ENCODE measurements around the gene RRAS2. TPM values are rescaled to one million over a fixed set of nuclear protein-coding genes. Genes with fewer than 3 reads are reported as not detected.
"Not testable (repeated sequence)": the region's sequence is repeated elsewhere in the genome, so short reads cannot be mapped to it uniquely, and the experiment has no call there.

The RRAS2 gene
- total RNA-seq, 1 experiment from 2014 or later = 193 TPM

DNA sequence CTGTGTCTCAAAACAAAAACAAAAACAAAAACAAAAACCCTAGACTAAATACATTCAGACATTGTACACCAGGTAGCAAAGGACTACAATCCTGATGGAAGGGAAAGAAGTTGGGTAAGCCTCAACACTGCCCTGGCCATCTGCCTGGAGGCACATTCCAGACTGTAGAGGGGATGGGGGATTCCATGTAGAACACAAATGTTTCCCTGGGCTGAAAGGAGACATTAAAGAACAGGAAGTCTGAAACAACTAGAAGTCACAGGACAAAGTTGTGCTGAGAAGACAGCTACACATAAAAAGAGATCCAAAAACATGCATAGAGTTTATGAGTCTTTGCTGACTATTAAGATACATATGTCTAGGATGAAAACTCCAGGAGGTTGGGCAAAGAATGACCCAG is 83.9 kb downstream of the RRAS2 start:
- in situ Hi-C loops (cut with HindIII; ENCODE audit: low pct_unique_long_range_greater_than_20kb, low sequenced_read_pairs) = no loop called here
- no peak for DNase-seq (ENCODE audit: low read depth)

DNA sequence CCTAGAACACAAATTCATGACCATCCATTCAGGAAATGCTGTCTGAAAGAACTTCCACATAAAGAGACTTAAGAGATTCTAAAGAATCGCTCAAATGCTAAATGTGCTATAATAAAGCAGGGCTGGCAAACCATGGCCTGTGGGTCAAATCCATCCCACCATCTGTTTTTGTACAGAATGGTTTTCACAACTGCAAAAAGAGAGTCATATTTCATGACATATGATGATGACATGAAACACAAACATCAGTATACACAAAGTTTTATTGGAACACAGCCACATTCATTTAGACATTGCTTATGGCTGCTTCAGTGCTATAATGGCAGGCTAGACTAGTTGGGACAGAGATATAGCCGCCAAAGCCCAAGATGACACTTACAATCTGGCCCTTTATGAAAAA is 85.1 kb downstream of the RRAS2 start:
- no peak for DNase-seq (ENCODE audit: low read depth)
- in situ Hi-C loops (cut with HindIII; ENCODE audit: low pct_unique_long_range_greater_than_20kb, low sequenced_read_pairs) = no loop called here

DNA sequence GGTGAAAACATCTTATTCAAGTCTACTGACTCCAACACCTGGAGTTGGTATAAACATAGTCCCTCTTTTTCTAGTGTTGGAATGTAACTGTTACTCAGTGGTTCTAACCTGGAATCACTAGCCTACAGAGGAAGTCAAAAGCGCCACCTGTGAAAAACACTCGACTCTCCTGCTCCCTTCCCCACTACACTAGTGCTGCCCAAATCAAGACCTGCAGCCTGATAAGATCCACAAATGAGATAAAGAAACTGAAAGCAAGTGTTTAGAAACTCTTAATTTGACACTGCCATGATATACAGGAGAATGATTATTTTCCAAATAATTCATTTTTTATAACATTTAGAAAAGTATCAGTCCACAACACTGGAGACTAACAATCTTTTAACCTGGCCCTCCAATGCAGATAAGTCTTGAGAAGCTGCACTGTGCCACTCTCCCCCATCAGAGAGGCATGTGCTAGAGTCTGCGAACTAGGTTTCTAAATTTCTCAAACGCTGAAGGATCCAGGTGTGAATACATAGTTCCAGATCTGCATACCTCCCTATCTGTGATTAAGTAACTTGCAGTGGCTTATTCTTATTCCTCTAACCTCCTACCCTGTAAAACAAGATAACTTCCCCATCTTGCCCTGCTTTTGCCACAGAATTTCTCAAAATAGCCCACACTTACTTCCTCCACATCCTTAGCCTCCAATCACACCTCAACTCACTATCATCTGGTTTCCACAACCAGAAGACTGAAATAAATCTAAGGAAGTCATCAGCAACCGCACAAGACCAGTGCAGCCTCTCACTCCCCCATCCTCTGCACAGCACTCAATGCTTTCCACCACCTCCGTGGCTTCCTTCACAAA is 88.1 kb downstream of the RRAS2 start:
- in situ Hi-C loops (cut with HindIII; ENCODE audit: low pct_unique_long_range_greater_than_20kb, low sequenced_read_pairs) = no loop called here

DNA sequence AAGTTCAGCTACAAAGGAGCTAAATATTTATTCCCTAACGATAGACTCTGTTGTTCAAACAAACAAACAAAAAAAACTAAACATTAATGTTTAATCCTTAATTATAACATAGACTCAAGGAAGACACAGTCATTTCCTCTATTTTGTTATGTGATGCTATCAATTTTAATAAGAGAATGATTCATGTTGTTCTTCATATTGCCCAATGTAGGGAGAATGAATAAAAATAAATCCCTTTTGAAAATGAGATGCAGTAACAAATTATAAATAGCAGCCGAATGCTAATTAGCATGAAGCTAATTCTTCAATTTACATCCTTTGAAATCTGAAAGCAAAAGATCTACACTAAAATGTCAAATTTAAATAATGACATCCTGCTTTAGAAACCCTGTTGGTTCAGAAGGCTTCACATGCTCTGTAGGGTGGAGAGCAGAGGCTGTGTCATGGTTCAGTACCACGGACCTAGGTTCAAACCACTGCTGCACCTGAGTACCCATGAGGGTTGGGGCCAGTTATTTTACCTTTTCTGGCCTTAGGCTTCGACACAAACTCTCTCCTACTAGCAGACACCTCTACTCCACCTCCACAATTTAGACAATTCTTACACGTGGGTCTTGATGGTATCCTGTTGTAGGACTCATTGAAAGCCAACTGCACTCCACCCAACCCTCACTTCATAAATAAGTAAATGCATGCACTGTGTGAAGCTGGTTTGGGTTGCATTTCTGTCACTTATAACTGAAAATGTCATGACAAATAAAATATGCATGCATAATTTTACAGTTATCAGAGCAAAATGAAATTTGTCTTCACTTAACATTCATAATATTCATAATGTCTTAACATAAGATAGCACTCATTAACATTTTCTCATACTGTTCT is 89.0 kb downstream of the RRAS2 start:
- in situ Hi-C loops (cut with HindIII; ENCODE audit: low pct_unique_long_range_greater_than_20kb, low sequenced_read_pairs) = no loop called here
- no peak for DNase-seq (ENCODE audit: low read depth)

More for the DNA sequence above, 88.1 kb downstream of the RRAS2 start:
- DNase-seq (ENCODE audit: low read depth) = no peak

DNA sequence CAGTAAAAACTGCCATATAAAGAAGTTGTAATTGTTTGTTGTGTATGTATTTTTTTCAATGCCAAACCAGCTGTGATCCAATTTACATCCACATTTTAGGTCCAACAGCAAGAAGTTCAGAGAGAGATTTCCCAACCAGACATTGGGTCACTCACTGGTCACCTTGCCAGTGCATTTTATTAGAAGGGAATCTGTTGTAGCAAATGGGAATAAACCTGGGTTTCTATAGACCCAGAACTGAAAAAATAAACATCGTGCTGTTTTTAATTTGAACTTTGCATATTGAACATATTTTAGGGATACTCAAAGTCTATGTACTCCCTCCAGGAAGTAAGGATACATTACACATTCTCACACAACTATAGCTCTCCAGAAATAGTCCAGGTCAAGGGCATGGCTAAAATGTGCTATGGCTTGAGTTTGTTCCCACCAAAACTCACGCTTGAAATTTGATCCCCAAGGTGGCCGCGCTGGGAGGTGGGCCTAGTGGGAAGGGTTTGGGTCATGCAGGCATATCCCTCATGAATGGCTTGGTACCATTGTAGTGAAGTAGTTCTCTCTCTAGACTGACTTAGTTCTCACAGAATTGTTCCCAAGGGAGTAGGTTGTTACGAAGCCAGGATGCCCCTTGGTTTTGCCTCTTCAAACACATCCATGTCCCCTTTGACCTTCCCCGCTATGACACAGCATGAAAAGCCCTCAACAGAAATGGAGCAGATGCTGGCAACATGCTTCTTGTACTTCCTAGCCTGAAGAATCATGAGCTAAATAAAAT is 90.9 kb downstream of the RRAS2 start:
- no peak for DNase-seq (ENCODE audit: low read depth)
- in situ Hi-C loops (cut with HindIII; ENCODE audit: low pct_unique_long_range_greater_than_20kb, low sequenced_read_pairs) = no loop called here

DNA sequence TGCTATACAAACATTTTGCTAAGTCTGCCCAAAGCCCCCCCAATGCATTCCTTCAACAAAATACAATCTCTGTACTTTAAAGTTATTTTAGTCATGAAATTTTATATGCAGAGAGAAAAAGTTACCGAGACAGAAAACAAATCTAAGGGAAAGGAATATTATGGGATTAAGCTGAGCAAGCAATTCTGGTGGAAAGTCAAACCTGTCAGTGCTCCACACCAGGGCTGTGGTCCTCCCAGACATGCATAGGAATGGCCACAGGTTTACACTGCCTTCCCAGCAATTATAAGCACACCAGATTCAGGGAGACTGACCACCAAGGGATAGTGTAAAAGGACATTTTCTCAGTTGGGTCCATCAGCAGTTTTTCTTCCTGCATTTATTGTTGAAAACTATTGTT is 92.4 kb downstream of the RRAS2 start:
- in situ Hi-C loops (cut with HindIII; ENCODE audit: low pct_unique_long_range_greater_than_20kb, low sequenced_read_pairs) = no loop called here
- no peak for DNase-seq (ENCODE audit: low read depth)

DNA sequence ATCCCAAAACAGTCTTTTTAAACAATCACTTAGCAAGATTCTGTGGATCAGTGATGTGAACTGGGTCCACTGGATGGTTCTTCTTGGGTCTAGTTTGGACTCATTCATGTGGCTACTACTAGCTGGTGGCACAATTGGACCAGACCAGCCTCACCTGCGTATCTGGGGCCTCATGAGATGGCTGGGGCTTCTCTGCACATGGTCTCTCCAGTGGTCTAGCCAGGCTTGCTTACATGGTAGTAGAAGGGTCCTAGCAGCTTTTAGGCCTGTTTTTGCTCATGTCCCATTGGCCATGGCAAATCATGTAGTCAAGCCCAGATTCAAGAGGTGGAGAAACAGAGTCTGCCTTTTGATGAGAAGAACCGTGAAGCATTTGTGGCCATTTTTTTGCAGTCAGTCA is 94.0 kb downstream of the RRAS2 start:
- no peak for DNase-seq (ENCODE audit: low read depth)
- in situ Hi-C loops (cut with HindIII; ENCODE audit: low pct_unique_long_range_greater_than_20kb, low sequenced_read_pairs) = no loop called here

DNA sequence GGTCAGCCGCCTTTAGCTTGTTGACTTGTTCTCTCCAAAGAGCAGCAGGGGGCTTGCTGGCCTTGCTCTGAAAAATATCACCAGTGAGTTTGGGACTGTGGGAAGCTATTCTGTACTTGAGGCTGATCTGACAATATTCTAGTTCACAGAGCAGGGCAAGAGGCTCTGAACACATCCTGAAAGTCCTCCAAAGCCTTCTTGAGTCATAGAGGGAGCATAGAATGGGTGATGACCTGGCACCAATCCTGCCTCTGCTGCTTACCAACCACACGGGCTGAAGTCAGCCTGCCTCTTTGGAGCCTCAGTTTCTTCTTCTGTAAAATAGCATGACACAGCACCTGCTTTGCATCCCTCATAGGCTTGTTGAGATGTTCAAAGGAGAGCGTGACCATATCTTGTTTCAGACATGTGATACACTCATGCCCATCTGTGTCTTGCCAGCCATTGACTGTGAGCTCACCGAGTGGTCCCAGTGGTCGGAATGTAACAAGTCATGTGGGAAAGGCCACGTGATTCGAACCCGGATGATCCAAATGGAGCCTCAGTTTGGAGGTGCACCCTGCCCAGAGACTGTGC is 96.6 kb downstream of the RRAS2 start:
- in situ Hi-C loops (cut with HindIII; ENCODE audit: low pct_unique_long_range_greater_than_20kb, low sequenced_read_pairs) = no loop called here
- no peak for DNase-seq (ENCODE audit: low read depth)

DNA sequence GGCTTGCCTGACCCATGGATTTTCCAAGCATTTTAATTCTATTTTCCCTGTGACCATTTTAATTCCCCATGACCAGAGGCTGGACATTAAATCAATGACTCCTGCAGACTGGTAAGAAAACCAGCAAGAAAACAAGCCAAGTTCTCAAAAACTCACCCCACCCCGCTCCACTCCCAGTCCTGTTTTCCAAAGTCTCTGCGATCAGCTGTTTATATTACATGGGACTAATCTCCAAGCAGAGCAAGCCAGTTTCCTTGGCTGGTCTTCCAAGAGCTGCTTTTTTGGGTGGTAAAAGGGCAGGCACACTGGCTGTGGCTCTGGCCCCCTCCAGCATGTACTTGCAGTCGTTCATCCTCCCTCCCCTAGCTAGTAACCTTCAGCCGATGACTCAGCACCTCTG is 97.9 kb downstream of the RRAS2 start:
- DNase-seq (ENCODE audit: low read depth) = no peak
- in situ Hi-C loops (cut with HindIII; ENCODE audit: low pct_unique_long_range_greater_than_20kb, low sequenced_read_pairs) = no loop called here

DNA sequence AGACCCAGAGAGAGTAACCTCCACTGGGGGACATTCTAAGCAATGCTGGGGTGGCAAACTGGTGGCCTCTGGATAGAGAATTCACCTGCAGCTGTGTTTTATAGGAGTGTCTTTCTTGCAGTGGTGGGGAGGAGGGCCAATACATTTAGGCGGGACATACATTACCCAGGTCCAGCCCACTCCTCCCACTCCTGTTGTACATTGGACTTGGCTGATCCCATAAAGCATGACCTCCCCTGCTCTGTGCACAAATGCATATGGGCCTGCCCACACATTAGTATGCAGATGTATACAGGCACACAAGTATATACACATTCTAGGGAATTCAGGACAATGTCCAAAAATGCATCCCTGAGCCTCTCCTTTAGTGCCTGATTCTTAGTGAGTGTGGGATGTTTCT is 99.1 kb downstream of the RRAS2 start:
- no peak for DNase-seq (ENCODE audit: low read depth)
- in situ Hi-C loops (cut with HindIII; ENCODE audit: low pct_unique_long_range_greater_than_20kb, low sequenced_read_pairs) = no loop called here

DNA sequence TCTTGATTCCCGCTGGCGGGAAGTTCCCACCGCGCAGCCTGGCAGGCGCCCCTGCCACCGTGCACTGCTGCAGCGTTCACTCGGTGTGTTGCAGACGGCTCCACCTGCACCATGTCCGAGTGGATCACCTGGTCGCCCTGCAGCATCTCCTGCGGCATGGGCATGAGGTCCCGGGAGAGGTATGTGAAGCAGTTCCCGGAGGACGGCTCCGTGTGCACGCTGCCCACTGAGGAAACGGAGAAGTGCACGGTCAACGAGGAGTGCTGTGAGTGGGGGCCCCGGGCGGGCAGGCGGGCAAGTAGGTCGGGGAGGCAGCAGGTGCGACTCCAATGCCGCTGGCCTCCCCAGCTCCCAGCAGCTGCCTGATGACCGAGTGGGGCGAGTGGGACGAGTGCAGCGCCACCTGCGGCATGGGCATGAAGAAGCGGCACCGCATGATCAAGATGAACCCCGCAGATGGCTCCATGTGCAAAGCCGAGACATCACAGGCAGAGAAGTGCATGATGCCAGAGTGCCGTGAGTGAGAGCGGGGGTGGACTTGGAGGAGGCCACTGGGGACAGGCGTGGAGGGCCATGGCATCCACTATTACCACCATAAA is 99.7 kb downstream of the RRAS2 start:
- no peak for DNase-seq (ENCODE audit: low read depth)
- in situ Hi-C loops (cut with HindIII; ENCODE audit: low pct_unique_long_range_greater_than_20kb, low sequenced_read_pairs) = no loop called here

DNA sequence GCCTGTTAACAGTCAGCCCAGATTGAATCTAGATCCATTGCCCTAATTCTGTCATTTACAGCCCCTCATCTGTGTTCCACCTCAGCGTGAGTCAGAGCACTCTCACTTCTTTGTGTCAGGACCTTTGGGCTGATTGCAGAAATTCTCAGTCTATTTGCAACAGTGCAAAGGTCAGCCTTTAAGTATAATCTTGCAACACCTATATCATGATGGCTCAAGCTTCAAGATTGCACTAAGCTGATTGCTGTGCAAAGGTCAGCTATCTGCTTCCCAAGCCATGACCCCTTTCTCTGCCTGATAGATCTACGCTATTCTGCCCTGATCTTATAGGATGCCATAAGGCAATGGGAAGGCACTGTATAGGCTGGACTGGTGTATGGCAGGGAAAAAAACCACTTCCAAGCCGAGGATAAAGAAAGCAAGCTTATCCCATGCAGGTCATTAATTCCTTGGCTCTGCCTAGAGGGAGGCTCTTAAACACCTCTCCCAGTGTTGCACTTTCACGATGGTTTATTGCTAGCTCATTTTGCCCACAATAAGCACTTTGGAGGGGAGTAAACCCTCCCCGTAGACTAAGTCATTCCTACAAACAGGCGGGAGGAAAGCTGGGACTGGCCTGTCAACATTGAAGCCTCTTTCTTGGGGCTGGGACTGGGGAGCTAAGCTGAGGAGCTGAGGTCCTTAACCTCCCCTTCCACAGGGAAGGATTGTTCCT is 100.6 kb downstream of the RRAS2 start:
- peak; percentile 40 for DNase-seq (ENCODE audit: low read depth)
- in situ Hi-C loops (cut with HindIII; ENCODE audit: low pct_unique_long_range_greater_than_20kb, low sequenced_read_pairs) = no loop called here

DNA sequence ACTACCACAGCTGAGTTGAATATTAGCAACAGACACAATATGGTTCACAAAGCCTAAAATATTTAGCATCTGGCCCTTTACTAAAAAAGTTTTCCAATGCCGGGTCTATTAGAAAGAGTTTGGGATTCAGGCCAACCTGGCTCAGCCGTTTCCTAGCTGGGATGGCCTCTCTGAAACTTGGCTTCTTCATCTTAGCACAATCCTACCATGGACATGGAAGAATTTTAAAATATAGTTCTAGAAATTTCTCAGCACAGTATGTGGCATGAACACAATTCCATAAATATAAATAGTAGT is 103.8 kb downstream of the RRAS2 start:
- no peak for DNase-seq (ENCODE audit: low read depth)
- in situ Hi-C loops (cut with HindIII; ENCODE audit: low pct_unique_long_range_greater_than_20kb, low sequenced_read_pairs) = no loop called here

DNA sequence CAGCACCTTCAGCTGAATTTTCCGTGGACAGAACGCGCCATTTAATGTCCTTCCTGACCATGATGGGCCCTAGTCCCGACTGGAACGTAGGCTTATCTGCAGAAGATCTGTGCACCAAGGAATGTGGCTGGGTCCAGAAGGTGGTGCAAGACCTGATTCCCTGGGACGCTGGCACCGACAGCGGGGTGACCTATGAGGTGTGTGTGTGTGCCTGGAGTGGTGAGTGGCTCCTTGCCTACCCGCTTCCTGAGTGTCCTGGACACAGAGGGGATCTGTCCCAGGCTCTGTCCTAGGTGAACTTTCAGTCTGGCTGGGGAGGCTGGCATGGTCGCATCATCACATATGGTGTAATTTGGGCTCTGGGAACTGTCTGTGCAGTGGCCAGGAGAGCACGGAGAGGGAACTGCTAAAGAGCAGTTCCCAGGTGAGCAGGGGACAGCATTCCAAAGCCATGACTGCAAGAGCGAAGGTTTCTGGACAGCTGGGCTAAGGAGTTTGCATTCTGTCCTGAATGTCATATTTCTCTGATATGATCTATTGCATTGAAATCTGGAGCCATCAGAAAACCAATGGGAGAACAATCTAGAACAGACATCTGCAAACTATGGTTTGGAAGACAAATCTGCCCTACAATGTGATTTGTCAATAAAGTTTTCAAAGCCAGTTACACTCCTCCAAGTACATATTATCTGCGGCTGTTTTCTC is 104.3 kb downstream of the RRAS2 start:
- DNase-seq (ENCODE audit: low read depth) = no peak
- in situ Hi-C loops (cut with HindIII; ENCODE audit: low pct_unique_long_range_greater_than_20kb, low sequenced_read_pairs) = no loop called here

DNA sequence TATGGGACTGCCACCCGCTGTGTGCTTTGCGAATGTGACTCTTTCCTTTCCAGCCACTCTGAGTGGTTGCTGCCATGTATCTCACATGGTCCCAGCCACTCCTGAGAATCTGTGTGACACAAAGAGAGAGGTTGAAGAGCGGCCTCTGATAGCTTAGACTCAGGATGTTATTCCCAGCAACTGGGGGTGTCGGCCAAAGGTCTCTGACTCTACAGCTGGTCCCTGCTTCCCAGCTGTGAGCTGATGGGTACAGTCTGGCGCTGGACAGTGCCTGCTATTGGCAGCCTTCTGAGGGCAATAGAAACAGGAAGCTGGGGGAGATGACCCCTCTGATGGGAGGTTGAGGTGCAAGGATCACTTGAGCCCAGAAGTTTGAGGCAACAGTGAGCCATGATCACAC is 105.1 kb downstream of the RRAS2 start:
- no peak for DNase-seq (ENCODE audit: low read depth)
- in situ Hi-C loops (cut with HindIII; ENCODE audit: low pct_unique_long_range_greater_than_20kb, low sequenced_read_pairs) = no loop called here

DNA sequence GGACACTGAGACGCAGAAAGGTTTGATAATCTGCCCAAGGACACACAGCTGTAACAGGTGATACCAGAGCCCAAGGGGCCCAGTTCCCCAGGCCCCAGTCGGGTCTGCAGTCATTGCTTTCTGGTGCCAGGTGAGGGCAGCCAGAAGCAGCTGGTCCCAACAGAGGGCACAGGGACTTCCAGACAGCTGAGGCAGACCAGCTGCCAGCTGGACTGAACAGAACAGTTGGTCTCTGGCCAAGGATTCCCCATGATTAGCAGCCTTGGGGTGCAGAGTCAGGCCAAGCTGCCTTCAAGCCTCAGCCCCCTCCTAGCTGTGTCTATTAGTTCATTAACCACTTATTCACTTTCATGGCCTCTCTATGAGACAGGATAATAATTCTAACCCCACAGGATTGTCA is 105.6 kb downstream of the RRAS2 start:
- in situ Hi-C loops (cut with HindIII; ENCODE audit: low pct_unique_long_range_greater_than_20kb, low sequenced_read_pairs) = no loop called here

DNA sequence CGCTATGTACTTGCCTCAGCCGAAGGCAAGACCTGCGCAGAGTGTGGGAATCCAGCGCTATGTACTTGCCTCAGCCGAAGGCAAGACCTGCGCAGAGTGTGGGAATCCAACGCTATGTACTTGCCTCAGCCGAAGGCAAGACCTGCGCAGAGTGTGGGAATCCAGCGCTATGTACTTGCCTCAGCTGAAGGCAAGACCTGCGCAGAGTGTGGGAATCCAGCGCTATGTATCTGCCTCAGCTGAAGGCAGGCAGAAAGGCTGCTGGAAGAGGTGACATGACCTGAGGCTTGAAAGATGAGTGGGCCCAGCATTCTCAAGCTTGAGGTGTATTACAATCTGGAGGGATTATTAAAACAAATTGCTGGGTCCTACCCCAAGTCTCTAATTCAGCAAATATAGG is 106.5 kb downstream of the RRAS2 start:
- DNase-seq (ENCODE audit: low read depth); in situ Hi-C loops (cut with HindIII; ENCODE audit: low pct_unique_long_range_greater_than_20kb, low sequenced_read_pairs): not testable (repeated sequence)

More for the DNA sequence above, 105.6 kb downstream of the RRAS2 start:
- no peak for DNase-seq (ENCODE audit: low read depth)
